Liver (tissue), 9 donors: ENCODE data around the gene MTHFSD. TPM values are rescaled to one million over a fixed set of nuclear protein-coding genes. Genes with fewer than 3 reads are reported as not detected.

Source experiments
- DNase-seq: peaks from one replicate; pipeline ENCODE4 v3.0.0-alpha.2; 2017; ENCODE audit warnings: low spot score
- H3K27ac ChIP-seq, 2 donors: one replicate each; pipeline ENCODE4 v1.7.0; 2013; ENCODE audit warnings: inconsistent platforms in 2 of 2, low read length in 2 of 2, control low read depth in 1 of 2, low read depth in 1 of 2, mild to moderate bottlenecking in 1 of 2
- H3K27me3 ChIP-seq, 4 donors: one replicate each; pipeline versions ENCODE4 v1.6.1 to v1.7.0; 2013; ENCODE audit warnings: low read length in 3 of 4, inconsistent platforms in 1 of 4, mild to moderate bottlenecking in 1 of 4, moderate library complexity in 1 of 4; ENCODE audit not compliant: control insufficient read depth in 4 of 4, insufficient read depth in 4 of 4
- H3K36me3 ChIP-seq, 4 donors: one replicate each; pipeline versions ENCODE4 v1.6.1 to v1.7.0; 2013; ENCODE audit warnings: low read length in 3 of 4, mild to moderate bottlenecking in 3 of 4, low read depth in 1 of 4, moderate library complexity in 1 of 4; ENCODE audit not compliant: control insufficient read depth in 4 of 4, insufficient read depth in 3 of 4
- H3K4me1 ChIP-seq, 4 donors: one replicate each; pipeline versions ENCODE4 v1.6.1 to v1.7.0; 2013; ENCODE audit warnings: low read length in 3 of 4, mild to moderate bottlenecking in 3 of 4, moderate library complexity in 1 of 4; ENCODE audit not compliant: control insufficient read depth in 4 of 4, insufficient read depth in 4 of 4
- H3K4me3 ChIP-seq, 3 donors: one replicate each; pipeline versions ENCODE4 v1.6.1 to v1.7.0; 2013; ENCODE audit warnings: low read length in 3 of 3, control low read depth in 1 of 3, low read depth in 1 of 3, mild to moderate bottlenecking in 1 of 3
- H3K9ac ChIP-seq, 2 donors: one replicate each; pipeline ENCODE4 v1.7.0; 2013; ENCODE audit warnings: low read length in 2 of 2, mild to moderate bottlenecking in 2 of 2, moderate library complexity in 2 of 2, control low read depth in 1 of 2, low read depth in 1 of 2
- H3K9me3 ChIP-seq, 4 donors: one replicate each; pipeline versions ENCODE4 v1.6.1 to v1.7.0; 2013; ENCODE audit warnings: low read length in 3 of 4; ENCODE audit not compliant: control insufficient read depth in 4 of 4
- ATF3 ChIP-seq: IDR thresholded peaks from 2 replicates; pipeline ENCODE4 v1.6.1; 2016; ENCODE audit warnings: antibody characterized with exemption
- CTCF ChIP-seq: fragments of 150-350 bp; IDR thresholded peaks from 2 replicates; pipeline ENCODE4 v1.5.1; 2017; ENCODE audit warnings: improper control_type of control experiment, low read depth, low read length; ENCODE audit not compliant: missing input control
- FOXA1 ChIP-seq: IDR thresholded peaks from 2 replicates; pipeline ENCODE4 v1.6.1; 2016; ENCODE audit warnings: antibody characterized with exemption
- GABPA ChIP-seq, 2 donors: IDR thresholded peaks in 1 of 2; conservative IDR thresholded peaks in 1 of 2; 2 replicates each; pipeline ENCODE4 v1.6.1; 2016; ENCODE audit warnings: antibody characterized with exemption in 2 of 2, mild to moderate bottlenecking in 1 of 2, moderate library complexity in 1 of 2
- HNF4A ChIP-seq, 2 donors: conservative IDR thresholded peaks; 2 replicates each; pipeline ENCODE4 v1.6.1; 2016; ENCODE audit warnings: antibody characterized with exemption in 2 of 2, mild to moderate bottlenecking in 2 of 2
- HNF4G ChIP-seq: IDR thresholded peaks from 2 replicates; pipeline ENCODE4 v1.6.1; 2016; ENCODE audit warnings: antibody characterized with exemption
- NR2F2 ChIP-seq: IDR thresholded peaks from 2 replicates; pipeline ENCODE4 v1.6.1; 2016; ENCODE audit warnings: antibody characterized with exemption
- RAD21 ChIP-seq, 2 donors: IDR thresholded peaks; 2 replicates each; pipeline ENCODE4 v1.6.1; 2016; ENCODE audit warnings: antibody characterized with exemption in 2 of 2, mild to moderate bottlenecking in 2 of 2
- REST ChIP-seq: IDR thresholded peaks from 2 replicates; pipeline ENCODE4 v1.6.1; 2016; ENCODE audit warnings: antibody characterized with exemption, mild to moderate bottlenecking
- RXRA ChIP-seq, 2 donors: IDR thresholded peaks; 2 replicates each; pipeline ENCODE4 v1.6.1; 2017 to 2018; ENCODE audit warnings: antibody characterized with exemption in 2 of 2, mild to moderate bottlenecking in 1 of 2
- SP1 ChIP-seq: IDR thresholded peaks from 2 replicates; pipeline ENCODE4 v1.6.1; 2018; ENCODE audit warnings: antibody characterized with exemption, mild to moderate bottlenecking
- TAF1 ChIP-seq: conservative IDR thresholded peaks from 2 replicates; pipeline ENCODE4 v1.6.1; 2016; ENCODE audit warnings: antibody characterized with exemption, mild to moderate bottlenecking
- YY1 ChIP-seq: IDR thresholded peaks from 2 replicates; pipeline ENCODE4 v1.6.1; 2016; ENCODE audit warnings: antibody characterized with exemption, mild to moderate bottlenecking
- ZBTB33 ChIP-seq: IDR thresholded peaks from 2 replicates; pipeline ENCODE4 v1.6.1; 2016; ENCODE audit warnings: antibody characterized with exemption
- WGBS: extraction: QIAGEN DNeasy Blood & Tissue Kit; methylation state at CpG from one replicate; pipeline ENCODE4 v1.1.7; 2013; 5-methylcytosine and 5-hydroxymethylcytosine counted together
- polyA plus RNA-seq, 2 donors: library from polyadenylated mRNA; stranded (reverse) in 1 of 2; unstranded in 1 of 2; fragments of 200-250 nt in 1 of 2; fragments of >200 nt in 1 of 2; fragmentation: Nextera tagmentation in 1 of 2; extraction: Ambion mirVana in 1 of 2; gene quantifications; one replicate each; pipeline versions ENCODE4 v1.2.1 to v1.2.3, GENCODE V29; 2013 to 2015
- total RNA-seq, 2 donors: library from RNA; depleted of rRNA; stranded (reverse); fragments of >200 nt; gene quantifications; one replicate each; pipeline ENCODE4 v1.2.3, GENCODE V29; 2014
- donor health status: healthy.
- donor health status: healthy.
- donor health status: healthy.
- donor health status: healthy.
- donor health status: healthy.

Gene MTHFSD
- total and polyA plus RNA-seq, 4 donors = 4.6 to 8.1 (median 6.5) TPM

- Histone ChIP-seq H3K36me3 (peaks cover 16 to 79% (median 47%) of the 10 kb centered on the region in 4 donors), H3K4me3 (no peak overlapping the region), H3K27me3 (no peaks in the 10 kb centered on the region), H3K9me3 (no peaks in the 10 kb centered on the region), H3K9ac (no peak overlapping the region), H3K27ac (no peak overlapping the region), H3K4me1 (no peaks in the 10 kb centered on the region)
- no peak for DNase-seq
- WGBS = 94% methylated on average over 21 of the region's 21 CpGs
- TF ChIP-seq GABPA (IDR thresholded peaks at IDR 0.05 in 1 of 2, conservative IDR thresholded peaks at IDR 0.05 in 1 of 2) = no peak
- no peak for TF ChIP-seq ZBTB33
- no peak for TF ChIP-seq HNF4G
- no peak for TF ChIP-seq SP1
- TF ChIP-seq FOXA1 = no peak
- no peak for TF ChIP-seq YY1
- TF ChIP-seq HNF4A (conservative IDR thresholded peaks at IDR 0.05) = no peak
- no peak for TF ChIP-seq CTCF
- TF ChIP-seq NR2F2 = no peak
- TF ChIP-seq RAD21 (IDR thresholded peaks at IDR 0.05) = no peak
- no peak for TF ChIP-seq ATF3
- TF ChIP-seq RXRA (IDR thresholded peaks at IDR 0.05) = no peak
- no peak for TF ChIP-seq TAF1
- TF ChIP-seq REST = no peak
Measured at GRCh38 chr16:86542756-86543750, 12.0 kb downstream of the MTHFSD start.
